ENCODE results near the gene UBE2U. TPM values are rescaled to one million over a fixed set of nuclear protein-coding genes. Genes with fewer than 3 reads are reported as not detected.

Gene UBE2U
- total and polyA plus RNA-seq, 10 of the 15 experiments (the other 5 are each of a cell fraction or from before 2014, with no cell fraction given), result not detected

DNA sequence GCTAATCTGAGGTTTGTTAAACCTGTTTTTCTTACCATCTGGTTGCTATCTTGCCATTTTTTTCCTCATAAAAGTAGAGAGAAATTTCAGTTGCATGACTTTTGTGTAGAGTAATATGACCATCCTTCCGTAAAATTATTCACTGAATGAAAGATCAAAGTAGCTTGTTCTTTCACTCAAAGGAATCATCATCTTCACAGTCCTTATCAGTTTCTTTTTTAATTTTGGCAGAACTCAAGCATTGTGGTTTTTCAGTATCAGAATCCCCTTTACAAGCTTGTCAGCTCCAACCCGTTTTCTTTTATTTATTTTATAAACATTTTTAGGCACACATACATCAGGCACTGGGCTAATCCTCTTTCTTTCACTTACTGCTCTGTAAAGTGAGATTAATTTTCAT lies 91.7 kb downstream of the UBE2U start:
- Histone ChIP-seq H3K9ac (ENCODE audit: control insufficient read depth, insufficient read depth, low read length) (no peak overlapping the region), H3K36me3 (ENCODE audit: control insufficient read depth in 2 of 2, insufficient read depth in 2 of 2, low read length in 1 of 2) (no peaks in the 10 kb centered on the region), H2AFZ (ENCODE audit: control insufficient read depth, low read depth, low read length) (no peak overlapping the region), H3K27ac (ENCODE audit: control insufficient read depth, insufficient read depth) (no peak overlapping the region), H3K4me1 (ENCODE audit: control insufficient read depth, insufficient read depth, low read length) (no peaks in the 10 kb centered on the region), H3K9me3 (replicated peaks; ENCODE audit: control insufficient read depth, insufficient read depth, low read length) (no peaks in the 10 kb centered on the region), H3K4me3 (no peak overlapping the region), H4K20me1 (ENCODE audit: control insufficient read depth, insufficient read depth) (no peaks in the 10 kb centered on the region), H3K79me2 (ENCODE audit: control insufficient read depth, insufficient read depth, low read length) (no peaks in the 10 kb centered on the region), H3K27me3 (replicated peaks in 1 of 2; ENCODE audit: control insufficient read depth in 2 of 2, insufficient read depth in 2 of 2, low read length in 1 of 2) (no peaks in the 10 kb centered on the region; a peak in 3 of 4 replicates), H3K4me2 (ENCODE audit: control insufficient read depth, insufficient read depth) (no peak overlapping the region)
- ChIA-PET SMC1A (ENCODE audit: uncharacterized antibody, unreplicated experiment) (no interaction called here), CTCF (no interaction called here), RAD21 (ENCODE audit: unreplicated experiment) (no interaction called here), POLR2A (no interaction called here)
- BruUV-seq (replicated peaks), result no TSS peak
- in situ Hi-C loops (cut with MboI), result no loop called here
- no peak for ATAC-seq
- WGBS (ENCODE audit: insufficient coverage, insufficient replicate concordance, low lambda C conversion rate, missing lambda C conversion rate), result 31% methylated on average over 2 of the region's 2 CpGs
- DNase-seq (ENCODE audit: low read depth, low spot score), result no peak
- intact Hi-C loops (cut with micrococcal nuclease; ENCODE audit: unreplicated experiment), result no loop called here
- FAIRE-seq, result no peak
- TF ChIP-seq TBL1XR1 (IDR thresholded peaks at IDR 0.05; ENCODE audit: low read depth, low read length) (no peak), ZNF217 (IDR thresholded peaks at IDR 0.05) (no peak), SMAD1 (IDR thresholded peaks at IDR 0.05; ENCODE audit: low read depth, partially characterized antibody) (no peak), BRCA1 (IDR thresholded peaks at IDR 0.05; ENCODE audit: low read depth, low read length) (no peak), SREBF2 (IDR thresholded peaks at IDR 0.05; ENCODE audit: low read length) (no peak), POU2F2 (IDR thresholded peaks at IDR 0.05; ENCODE audit: borderline replicate concordance, low read depth, low read length) (no peak), POLR2AphosphoS5 (IDR thresholded peaks at IDR 0.05; ENCODE audit: low read length) (no peak), NFXL1 (IDR thresholded peaks at IDR 0.05; ENCODE audit: borderline replicate concordance) (no peak), STAT1 (conservative IDR thresholded peaks at IDR 0.05) (no peak), PML (IDR thresholded peaks at IDR 0.05; ENCODE audit: low read length) (no peak), MYB (IDR thresholded peaks at IDR 0.05; ENCODE audit: borderline replicate concordance, low read depth, low read length) (no peak), EZH2 (IDR thresholded peaks at IDR 0.05; ENCODE audit: borderline replicate concordance, control insufficient read depth, low read depth, low read length) (no peak), RBBP5 (conservative IDR thresholded peaks at IDR 0.05) (no peak), JUNB (IDR thresholded peaks at IDR 0.05) (no peak), SMAD5 (IDR thresholded peaks at IDR 0.05; ENCODE audit: low read depth) (no peak), CBX5 (IDR thresholded peaks at IDR 0.05; ENCODE audit: low read depth) (no peak), NBN (IDR thresholded peaks at IDR 0.05) (no peak)
- TF ChIP-seq, protein P1, sequence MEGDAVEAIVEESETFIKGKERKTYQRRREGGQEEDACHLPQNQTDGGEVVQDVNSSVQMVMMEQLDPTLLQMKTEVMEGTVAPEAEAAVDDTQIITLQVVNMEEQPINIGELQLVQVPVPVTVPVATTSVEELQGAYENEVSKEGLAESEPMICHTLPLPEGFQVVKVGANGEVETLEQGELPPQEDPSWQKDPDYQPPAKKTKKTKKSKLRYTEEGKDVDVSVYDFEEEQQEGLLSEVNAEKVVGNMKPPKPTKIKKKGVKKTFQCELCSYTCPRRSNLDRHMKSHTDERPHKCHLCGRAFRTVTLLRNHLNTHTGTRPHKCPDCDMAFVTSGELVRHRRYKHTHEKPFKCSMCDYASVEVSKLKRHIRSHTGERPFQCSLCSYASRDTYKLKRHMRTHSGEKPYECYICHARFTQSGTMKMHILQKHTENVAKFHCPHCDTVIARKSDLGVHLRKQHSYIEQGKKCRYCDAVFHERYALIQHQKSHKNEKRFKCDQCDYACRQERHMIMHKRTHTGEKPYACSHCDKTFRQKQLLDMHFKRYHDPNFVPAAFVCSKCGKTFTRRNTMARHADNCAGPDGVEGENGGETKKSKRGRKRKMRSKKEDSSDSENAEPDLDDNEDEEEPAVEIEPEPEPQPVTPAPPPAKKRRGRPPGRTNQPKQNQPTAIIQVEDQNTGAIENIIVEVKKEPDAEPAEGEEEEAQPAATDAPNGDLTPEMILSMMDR (IDR thresholded peaks at IDR 0.05 in 2 of 3, conservative IDR thresholded peaks at IDR 0.05 in 1 of 3; ENCODE audit: control insufficient read depth in 2 of 3, extremely low read depth in 1 of 3, insufficient read depth in 1 of 3, low read depth in 3 of 3, low read length in 3 of 3), result no peak
- TF ChIP-seq, protein P2, sequence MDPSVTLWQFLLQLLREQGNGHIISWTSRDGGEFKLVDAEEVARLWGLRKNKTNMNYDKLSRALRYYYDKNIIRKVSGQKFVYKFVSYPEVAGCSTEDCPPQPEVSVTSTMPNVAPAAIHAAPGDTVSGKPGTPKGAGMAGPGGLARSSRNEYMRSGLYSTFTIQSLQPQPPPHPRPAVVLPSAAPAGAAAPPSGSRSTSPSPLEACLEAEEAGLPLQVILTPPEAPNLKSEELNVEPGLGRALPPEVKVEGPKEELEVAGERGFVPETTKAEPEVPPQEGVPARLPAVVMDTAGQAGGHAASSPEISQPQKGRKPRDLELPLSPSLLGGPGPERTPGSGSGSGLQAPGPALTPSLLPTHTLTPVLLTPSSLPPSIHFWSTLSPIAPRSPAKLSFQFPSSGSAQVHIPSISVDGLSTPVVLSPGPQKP (IDR thresholded peaks at IDR 0.05; ENCODE audit: low read depth, low read length), result no peak
- TF ChIP-seq, protein P3, sequence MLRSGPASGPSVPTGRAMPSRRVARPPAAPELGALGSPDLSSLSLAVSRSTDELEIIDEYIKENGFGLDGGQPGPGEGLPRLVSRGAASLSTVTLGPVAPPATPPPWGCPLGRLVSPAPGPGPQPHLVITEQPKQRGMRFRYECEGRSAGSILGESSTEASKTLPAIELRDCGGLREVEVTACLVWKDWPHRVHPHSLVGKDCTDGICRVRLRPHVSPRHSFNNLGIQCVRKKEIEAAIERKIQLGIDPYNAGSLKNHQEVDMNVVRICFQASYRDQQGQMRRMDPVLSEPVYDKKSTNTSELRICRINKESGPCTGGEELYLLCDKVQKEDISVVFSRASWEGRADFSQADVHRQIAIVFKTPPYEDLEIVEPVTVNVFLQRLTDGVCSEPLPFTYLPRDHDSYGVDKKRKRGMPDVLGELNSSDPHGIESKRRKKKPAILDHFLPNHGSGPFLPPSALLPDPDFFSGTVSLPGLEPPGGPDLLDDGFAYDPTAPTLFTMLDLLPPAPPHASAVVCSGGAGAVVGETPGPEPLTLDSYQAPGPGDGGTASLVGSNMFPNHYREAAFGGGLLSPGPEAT (IDR thresholded peaks at IDR 0.05; ENCODE audit: low read depth), result no peak

Measured in GM12878 (cell line).